HK-2 (cell line): ENCODE data around the gene ANKRD1.
"Not testable (repeated sequence)": the region's sequence is repeated elsewhere in the genome, so short reads cannot be mapped to it uniquely, and the experiment has no call there.

Experiments
- DNase-seq: peaks from one replicate; pipeline ENCODE4 v3.0.0-alpha.2; 2018; ENCODE audit not compliant: unreplicated experiment

The ANKRD1 gene

GRCh38 chr10:90912174-90912573 is 8.7 kb downstream of the ANKRD1 start:
- no peak for DNase-seq

- peak; percentile 74 for DNase-seq
Observed at GRCh38 chr10:90911133-90912051, 9.5 kb downstream of the ANKRD1 start.

GRCh38 chr10:90906596-90906995 is 14.3 kb downstream of the ANKRD1 start:
- DNase-seq, result no peak

DNA sequence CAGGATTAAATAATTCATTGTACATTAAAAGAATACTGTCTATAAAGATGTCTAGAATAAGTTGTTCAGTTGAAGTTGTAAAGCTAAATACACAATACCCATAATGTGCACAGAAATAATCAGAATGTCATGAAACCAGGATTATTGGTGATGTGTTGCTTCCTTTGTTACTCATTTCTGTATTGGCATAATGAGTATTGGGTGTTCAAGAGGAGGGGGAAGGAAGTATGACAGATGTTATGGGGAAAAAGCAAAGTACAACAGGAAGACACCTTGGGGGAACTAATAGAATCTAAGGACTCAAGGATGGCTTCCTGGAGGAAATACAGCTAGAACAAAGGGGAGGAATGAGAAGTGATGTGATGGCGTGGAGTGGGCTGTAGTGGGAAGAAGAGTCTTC is 15.0 kb downstream of the ANKRD1 start:
- DNase-seq, result no peak

GRCh38 chr10:90896916-90897315 is 24.0 kb downstream of the ANKRD1 start:
- not testable (repeated sequence) for DNase-seq

GRCh38 chr10:90893190-90893589 is 27.7 kb downstream of the ANKRD1 start:
- no peak for DNase-seq

DNA sequence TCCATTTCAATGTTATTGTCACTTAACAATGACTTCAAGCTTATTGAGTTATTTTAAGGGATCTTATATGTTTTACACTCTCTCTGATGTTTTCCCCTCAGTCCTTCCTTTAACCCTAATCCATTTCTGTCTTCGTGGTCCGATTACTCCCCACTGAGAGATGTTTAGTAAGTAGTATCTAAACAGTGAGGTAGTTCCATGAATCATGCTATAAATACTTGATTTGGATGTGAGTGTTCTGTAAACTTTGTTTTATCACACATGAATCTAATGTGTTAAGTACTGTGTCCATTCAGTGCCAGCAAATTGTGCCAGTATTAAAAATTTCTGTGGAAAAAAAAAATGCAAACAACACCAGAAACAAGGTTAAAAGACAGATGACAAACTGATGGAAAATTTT is 30.5 kb downstream of the ANKRD1 start:
- no peak for DNase-seq

- DNase-seq, result no peak
Observed at GRCh38 chr10:90889636-90890035, 31.3 kb downstream of the ANKRD1 start.

DNA sequence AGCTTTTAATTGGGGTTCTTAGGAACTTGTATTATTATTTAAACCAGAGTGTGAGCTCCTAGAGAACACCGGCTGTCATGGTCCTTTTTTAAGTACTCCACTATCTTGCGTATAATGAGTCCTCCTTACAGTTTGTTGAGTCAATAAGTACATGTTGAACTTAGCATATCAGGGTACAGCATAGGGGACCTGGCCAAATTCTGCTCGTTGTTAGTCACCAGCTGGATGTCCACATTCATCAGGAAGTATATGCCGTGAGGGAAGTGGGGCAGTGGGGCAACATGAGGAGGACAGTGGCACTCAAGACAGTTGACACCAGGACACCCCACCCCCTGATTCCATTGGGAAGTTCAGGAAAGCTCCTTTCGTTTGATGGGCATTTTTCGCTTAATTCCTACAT is 32.5 kb downstream of the ANKRD1 start:
- no peak for DNase-seq

DNA sequence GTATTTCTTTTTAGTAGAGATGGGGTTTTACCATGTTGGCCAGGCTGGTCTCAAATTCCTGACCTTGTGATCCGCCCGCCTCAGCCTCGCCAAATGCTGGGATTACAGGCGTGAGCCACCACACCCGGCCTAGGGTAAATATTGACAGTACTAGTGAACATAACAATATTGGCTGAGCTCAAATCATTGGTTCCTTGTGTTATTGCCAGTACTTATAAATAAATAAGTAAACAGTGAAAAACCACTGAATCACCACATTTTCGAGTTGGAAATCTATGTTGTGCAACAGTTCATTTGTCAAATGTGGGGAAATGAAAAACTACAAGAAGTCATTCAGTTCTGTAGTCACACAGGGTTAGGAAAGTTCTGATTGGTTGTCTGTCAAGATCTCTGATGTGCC is 33.3 kb downstream of the ANKRD1 start:
- no peak for DNase-seq

DNA sequence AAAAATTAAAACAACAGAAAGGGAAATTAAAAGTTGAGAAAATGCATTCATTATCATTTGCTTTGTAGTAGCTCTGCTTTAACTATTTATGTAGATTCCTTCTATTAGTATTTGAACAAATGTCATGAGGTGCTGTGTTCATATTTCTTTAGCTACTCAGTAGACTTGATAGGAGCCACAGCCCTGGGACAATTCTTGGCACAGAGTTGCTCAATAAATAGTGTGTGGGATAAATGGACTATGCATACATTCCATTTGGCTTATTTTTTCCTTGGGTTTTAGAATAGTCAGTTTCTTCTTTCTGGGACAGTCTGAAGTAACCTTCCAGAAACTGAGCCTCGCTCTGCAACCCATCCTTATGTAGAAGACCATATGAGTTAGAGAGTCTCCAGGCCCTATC is 35.7 kb downstream of the ANKRD1 start:
- no peak for DNase-seq

GRCh38 chr10:90884431-90884830 is 36.5 kb downstream of the ANKRD1 start:
- no peak for DNase-seq

GRCh38 chr10:90880059-90880719 is 40.7 kb downstream of the ANKRD1 start:
- DNase-seq, result not testable (repeated sequence)

- no peak for DNase-seq
Observed at GRCh38 chr10:90879062-90879461, 41.8 kb downstream of the ANKRD1 start.

GRCh38 chr10:90872648-90873020 is 48.3 kb downstream of the ANKRD1 start:
- DNase-seq, result no peak

DNA sequence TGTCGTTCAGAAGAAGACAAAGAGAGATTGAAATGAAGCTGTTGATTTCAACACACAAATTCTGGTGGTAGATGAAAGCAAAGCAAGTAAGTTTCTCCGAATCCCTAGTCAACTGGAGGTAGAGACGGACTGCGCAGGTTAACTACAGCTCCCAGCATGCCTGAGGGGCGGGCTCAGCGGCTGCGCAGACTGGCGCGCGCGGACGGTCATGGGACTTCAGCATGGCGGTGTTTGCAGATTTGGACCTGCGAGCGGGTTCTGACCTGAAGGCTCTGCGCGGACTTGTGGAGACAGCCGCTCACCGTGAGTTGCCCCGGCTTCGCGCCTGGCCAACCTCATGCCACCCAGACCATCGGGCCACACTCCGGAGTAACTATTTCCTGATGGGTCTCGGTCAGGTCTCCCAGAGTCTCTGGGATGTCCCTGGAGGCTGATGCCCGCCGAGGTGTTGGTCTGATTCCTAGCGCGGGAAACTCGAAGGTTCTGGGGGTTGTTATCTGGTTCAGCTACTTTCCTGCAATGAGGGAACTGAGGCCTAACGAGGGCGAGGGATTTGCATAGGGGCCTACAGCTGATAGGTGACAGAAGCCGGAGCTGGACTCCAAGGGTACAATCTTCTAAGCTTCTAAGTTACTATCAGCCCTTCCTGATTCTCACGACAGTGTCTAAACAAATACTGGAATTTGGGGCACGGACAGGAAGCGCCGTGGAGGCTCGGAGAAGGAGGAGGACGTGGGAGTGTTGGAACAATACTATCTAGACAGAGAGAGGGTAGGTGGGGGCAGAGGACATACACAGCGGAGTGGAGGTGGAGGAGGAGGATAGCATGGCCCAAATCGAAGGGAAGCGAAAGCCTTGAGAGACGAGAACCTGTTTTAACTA is 48.9 kb downstream of the ANKRD1 start, which contains the start of gene RPP30:
Gene RPP30, plus strand, starts transcription at position 209 of the 882 bp plus-strand sequence. Its CDS starts 13 bp downstream, at position 222.
- DNase-seq, result peak; percentile 83

GRCh38 chr10:90871279-90871765 is 49.6 kb downstream of the ANKRD1 start:
- DNase-seq, result no peak

DNA sequence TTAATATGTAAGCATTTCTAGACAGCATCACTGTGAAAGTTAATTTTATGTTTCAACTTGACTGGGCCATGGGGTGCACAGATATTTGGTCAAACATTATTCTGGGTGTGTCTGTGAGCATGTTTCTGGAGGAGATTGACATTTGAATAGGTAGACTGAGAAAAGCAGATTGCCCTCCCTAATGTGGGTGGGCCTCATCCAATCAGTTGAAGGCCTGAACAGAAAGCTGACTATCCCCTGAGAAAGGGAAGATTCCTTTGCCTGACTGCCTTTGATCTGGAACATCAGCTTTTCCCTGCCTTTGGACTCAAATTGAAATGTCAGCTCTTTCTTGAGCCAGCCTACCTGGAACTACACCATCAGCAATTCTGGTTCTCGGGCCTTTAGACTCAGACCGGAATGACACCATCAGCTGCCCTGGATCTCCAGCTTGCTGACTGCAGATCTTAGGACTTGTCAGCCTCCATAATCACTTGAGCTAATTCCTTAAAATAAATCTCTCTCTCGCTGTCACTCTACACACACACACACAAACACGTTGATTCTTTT is 54.8 kb downstream of the ANKRD1 start:
- no peak for DNase-seq

- no peak for DNase-seq
Observed at GRCh38 chr10:90865401-90865800, 55.5 kb downstream of the ANKRD1 start.

- DNase-seq, result no peak
Observed at GRCh38 chr10:90862908-90863514, 57.9 kb downstream of the ANKRD1 start.
